Superior temporal gyrus (tissue), 1 donor: Measurements from ENCODE around the gene LHPP.
A peak's percentile ranks its signal among the peaks of the same experiment; 100 is the strongest.
"Not testable (repeated sequence)": the region's sequence is repeated elsewhere in the genome, so short reads cannot be mapped to it uniquely, and the experiment has no call there.

Experiments used
- DNase-seq: peaks from one replicate; pipeline ENCODE4 v3.0.0-alpha.2; 2016; ENCODE audit errors: extremely low spot score

Gene LHPP

GRCh38 chr10:124569623-124570470, 108.2 kb downstream of the LHPP start:
- DNase-seq, result no peak

- no peak for DNase-seq
These were observed 109.0 kb downstream of the LHPP start for GRCh38 chr10:124570646-124571045.

GRCh38 chr10:124572751-124573150, 111.1 kb downstream of the LHPP start:
- no peak for DNase-seq

GRCh38 chr10:124573726-124574455, 112.3 kb downstream of the LHPP start:
- no peak for DNase-seq

GRCh38 chr10:124574456-124575070, 112.9 kb downstream of the LHPP start:
- DNase-seq, result no peak

GRCh38 chr10:124575107-124576035, 113.7 kb downstream of the LHPP start:
- DNase-seq, result no peak

- DNase-seq, result no peak
These were observed 115.2 kb downstream of the LHPP start for GRCh38 chr10:124576526-124577420.

GRCh38 chr10:124577651-124578050, 116.0 kb downstream of the LHPP start:
- no peak for DNase-seq

GRCh38 chr10:124578231-124579010, 116.8 kb downstream of the LHPP start:
- no peak for DNase-seq

- no peak for DNase-seq
These were observed 117.4 kb downstream of the LHPP start for GRCh38 chr10:124579011-124579399.

GRCh38 chr10:124586142-124586541, 124.5 kb downstream of the LHPP start:
- no peak for DNase-seq

GRCh38 chr10:124587811-124588211, 126.2 kb downstream of the LHPP start:
- no peak for DNase-seq

- not testable (repeated sequence) for DNase-seq
These were observed 126.7 kb downstream of the LHPP start for GRCh38 chr10:124588341-124588735.

- peak; percentile 64 for DNase-seq
These were observed 127.3 kb downstream of the LHPP start for GRCh38 chr10:124588736-124589490.

- DNase-seq, result peak; percentile 81
These were observed 127.9 kb downstream of the LHPP start for GRCh38 chr10:124589491-124590041.

GRCh38 chr10:124590216-124591122, 128.8 kb downstream of the LHPP start:
- no peak for DNase-seq

- no peak for DNase-seq
These were observed 129.5 kb downstream of the LHPP start for GRCh38 chr10:124591123-124591495.

- no peak for DNase-seq
These were observed 130.5 kb downstream of the LHPP start for GRCh38 chr10:124592101-124592500.
